DND-41 (cell line): ENCODE data around the gene NEDD4L.

ENCODE experiments used
- ATAC-seq: fragments of 200-7000 bp; cut with Tn5 transposase; 3 replicates; pipeline ENCODE4 v1.9.1; 2021; ENCODE audit warnings: low read depth; ENCODE audit not compliant: insufficient read depth
- DNase-seq: peaks from one replicate; pipeline ENCODE4 v3.0.0-alpha.2; 2020
- H2AFZ ChIP-seq: 2 replicates; pipeline ENCODE4 v1.6.0; 2012; ENCODE audit warnings: low read depth, low read length
- H3K27ac ChIP-seq: 2 replicates; pipeline ENCODE4 v1.5.1; 2012; ENCODE audit warnings: low read length, inconsistent platforms
- H3K27me3 ChIP-seq: fragments of 200-600 bp; sonication (generic); 2 replicates; pipeline ENCODE4 v1.6.0; 2012; ENCODE audit warnings: low read length, mild to moderate bottlenecking, inconsistent platforms; ENCODE audit not compliant: insufficient read depth, poor library complexity
- H3K36me3 ChIP-seq: 2 replicates; pipeline ENCODE4 v1.5.1; 2012; ENCODE audit warnings: low read length, inconsistent platforms; ENCODE audit not compliant: insufficient read depth
- H3K4me1 ChIP-seq: 2 replicates; pipeline ENCODE4 v1.5.1; 2012; ENCODE audit warnings: mild to moderate bottlenecking, low read length; ENCODE audit not compliant: insufficient read depth
- H3K4me2 ChIP-seq: 2 replicates; pipeline ENCODE4 v1.6.0; 2012; ENCODE audit warnings: mild to moderate bottlenecking, moderate library complexity, low read length, inconsistent platforms; ENCODE audit not compliant: insufficient read depth
- H3K4me3 ChIP-seq, 2 experiments: fragments of 200-600 bp in 1 of 2; shearing (Covaris generic) in 1 of 2; 2 replicates each; pipeline ENCODE4 v1.5.1; 2012 to 2016; ENCODE audit warnings: inconsistent platforms in 2 of 2, low read length in 2 of 2, mild to moderate bottlenecking in 2 of 2, low read depth in 1 of 2, moderate library complexity in 1 of 2
- H3K79me2 ChIP-seq: 2 replicates; pipeline ENCODE4 v1.6.0; 2012; ENCODE audit warnings: low read length, inconsistent platforms; ENCODE audit not compliant: insufficient read depth
- H3K9ac ChIP-seq: 2 replicates; pipeline ENCODE4 v1.6.0; 2012; ENCODE audit warnings: low read depth, mild to moderate bottlenecking, inconsistent platforms, low read length, moderate library complexity
- H3K9me3 ChIP-seq: 2 replicates; pipeline ENCODE4 v1.5.1; 2012; ENCODE audit warnings: low read length, moderate library complexity, mild to moderate bottlenecking, inconsistent platforms; ENCODE audit not compliant: insufficient read depth, severe bottlenecking
- H4K20me1 ChIP-seq: 2 replicates; pipeline ENCODE4 v1.6.0; 2012; ENCODE audit warnings: low read length; ENCODE audit not compliant: insufficient read depth
- EZH2 ChIP-seq: IDR thresholded peaks from 3 replicates; pipeline ENCODE4 v1.6.1; 2012; ENCODE audit warnings: borderline replicate concordance, low read depth, mild to moderate bottlenecking, moderate library complexity, low read length, inconsistent platforms; ENCODE audit not compliant: severe bottlenecking
- TF ChIP-seq, protein P1 (sequence below): IDR thresholded peaks from 2 replicates; pipeline ENCODE4 v1.5.1; 2012; ENCODE audit warnings: borderline replicate concordance, low read length, moderate library complexity, mild to moderate bottlenecking; ENCODE audit not compliant: poor library complexity, severe bottlenecking; ENCODE audit errors: extremely low read depth

Gene NEDD4L

DNA sequence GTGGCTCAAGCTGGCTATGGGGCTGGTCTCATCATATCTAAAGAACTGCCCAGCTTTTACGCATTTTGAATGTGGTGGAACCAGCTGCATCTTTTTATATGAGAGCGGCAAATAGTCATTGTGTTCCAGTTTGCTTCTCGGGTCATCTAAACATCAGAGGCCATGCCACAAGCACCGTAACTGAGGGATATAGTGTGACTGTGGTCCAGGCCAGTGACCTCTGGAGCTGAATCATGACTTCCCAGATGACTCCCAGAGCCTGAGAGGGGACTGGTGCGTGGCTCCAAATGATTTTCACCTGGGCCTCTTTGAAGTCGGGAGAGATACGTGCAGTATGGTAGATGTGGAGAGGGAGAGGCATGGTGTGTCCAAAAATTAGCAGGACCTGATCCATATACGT lies 271.0 kb downstream of the NEDD4L start:
- Histone ChIP-seq H3K27ac (no peak overlapping the region), H3K27me3 (no peaks in the 10 kb centered on the region)
- ATAC-seq, result no peak

DNA sequence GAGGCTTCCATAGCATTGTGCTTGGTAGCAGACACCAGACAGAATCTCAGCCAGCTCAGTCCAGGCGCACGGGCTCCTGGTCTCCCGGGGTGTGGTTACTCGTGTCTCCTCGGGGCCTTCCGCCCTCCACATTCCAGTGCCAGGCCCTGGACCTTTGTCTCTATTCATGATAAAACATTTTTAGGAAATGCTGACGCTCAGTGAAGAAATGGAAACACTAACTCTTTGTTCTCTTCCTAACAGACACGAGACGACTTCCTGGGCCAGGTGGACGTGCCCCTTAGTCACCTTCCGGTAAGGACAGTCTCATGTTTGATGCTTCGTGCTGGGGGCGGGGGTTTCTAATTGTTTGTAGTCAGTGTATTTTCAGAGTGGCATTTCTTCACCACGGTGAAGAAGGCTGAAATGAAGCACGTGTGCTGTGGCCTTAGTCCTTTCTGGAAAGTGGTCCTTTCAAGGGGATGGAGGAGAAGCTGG lies 271.8 kb downstream of the NEDD4L start:
- Histone ChIP-seq H3K36me3 (no peaks in the 10 kb centered on the region), H3K4me2 (no peak overlapping the region), H3K4me1 (no peaks in the 10 kb centered on the region), H3K4me3 (no peak overlapping the region), H4K20me1 (no peaks in the 10 kb centered on the region), H3K79me2 (no peaks in the 10 kb centered on the region), H3K9ac (no peak overlapping the region), H2AFZ (no peak overlapping the region), H3K27me3 (no peaks in the 10 kb centered on the region), H3K9me3 (no peaks in the 10 kb centered on the region), H3K27ac (no peak overlapping the region)
- TF ChIP-seq, protein P1, sequence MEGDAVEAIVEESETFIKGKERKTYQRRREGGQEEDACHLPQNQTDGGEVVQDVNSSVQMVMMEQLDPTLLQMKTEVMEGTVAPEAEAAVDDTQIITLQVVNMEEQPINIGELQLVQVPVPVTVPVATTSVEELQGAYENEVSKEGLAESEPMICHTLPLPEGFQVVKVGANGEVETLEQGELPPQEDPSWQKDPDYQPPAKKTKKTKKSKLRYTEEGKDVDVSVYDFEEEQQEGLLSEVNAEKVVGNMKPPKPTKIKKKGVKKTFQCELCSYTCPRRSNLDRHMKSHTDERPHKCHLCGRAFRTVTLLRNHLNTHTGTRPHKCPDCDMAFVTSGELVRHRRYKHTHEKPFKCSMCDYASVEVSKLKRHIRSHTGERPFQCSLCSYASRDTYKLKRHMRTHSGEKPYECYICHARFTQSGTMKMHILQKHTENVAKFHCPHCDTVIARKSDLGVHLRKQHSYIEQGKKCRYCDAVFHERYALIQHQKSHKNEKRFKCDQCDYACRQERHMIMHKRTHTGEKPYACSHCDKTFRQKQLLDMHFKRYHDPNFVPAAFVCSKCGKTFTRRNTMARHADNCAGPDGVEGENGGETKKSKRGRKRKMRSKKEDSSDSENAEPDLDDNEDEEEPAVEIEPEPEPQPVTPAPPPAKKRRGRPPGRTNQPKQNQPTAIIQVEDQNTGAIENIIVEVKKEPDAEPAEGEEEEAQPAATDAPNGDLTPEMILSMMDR, result no peak
- no peak for TF ChIP-seq EZH2
- ATAC-seq (no peak), DNase-seq (no peak)

More for the DNA sequence above, 271.0 kb downstream of the NEDD4L start:
- Histone ChIP-seq H3K4me1 (no peaks in the 10 kb centered on the region), H3K9me3 (no peaks in the 10 kb centered on the region), H3K4me3 (no peak overlapping the region), H3K4me2 (no peak overlapping the region), H2AFZ (no peak overlapping the region), H3K9ac (no peak overlapping the region), H3K79me2 (no peaks in the 10 kb centered on the region), H4K20me1 (no peaks in the 10 kb centered on the region), H3K36me3 (no peaks in the 10 kb centered on the region)
- DNase-seq, result no peak
- TF ChIP-seq, protein P1, result no peak
- no peak for TF ChIP-seq EZH2

DNA sequence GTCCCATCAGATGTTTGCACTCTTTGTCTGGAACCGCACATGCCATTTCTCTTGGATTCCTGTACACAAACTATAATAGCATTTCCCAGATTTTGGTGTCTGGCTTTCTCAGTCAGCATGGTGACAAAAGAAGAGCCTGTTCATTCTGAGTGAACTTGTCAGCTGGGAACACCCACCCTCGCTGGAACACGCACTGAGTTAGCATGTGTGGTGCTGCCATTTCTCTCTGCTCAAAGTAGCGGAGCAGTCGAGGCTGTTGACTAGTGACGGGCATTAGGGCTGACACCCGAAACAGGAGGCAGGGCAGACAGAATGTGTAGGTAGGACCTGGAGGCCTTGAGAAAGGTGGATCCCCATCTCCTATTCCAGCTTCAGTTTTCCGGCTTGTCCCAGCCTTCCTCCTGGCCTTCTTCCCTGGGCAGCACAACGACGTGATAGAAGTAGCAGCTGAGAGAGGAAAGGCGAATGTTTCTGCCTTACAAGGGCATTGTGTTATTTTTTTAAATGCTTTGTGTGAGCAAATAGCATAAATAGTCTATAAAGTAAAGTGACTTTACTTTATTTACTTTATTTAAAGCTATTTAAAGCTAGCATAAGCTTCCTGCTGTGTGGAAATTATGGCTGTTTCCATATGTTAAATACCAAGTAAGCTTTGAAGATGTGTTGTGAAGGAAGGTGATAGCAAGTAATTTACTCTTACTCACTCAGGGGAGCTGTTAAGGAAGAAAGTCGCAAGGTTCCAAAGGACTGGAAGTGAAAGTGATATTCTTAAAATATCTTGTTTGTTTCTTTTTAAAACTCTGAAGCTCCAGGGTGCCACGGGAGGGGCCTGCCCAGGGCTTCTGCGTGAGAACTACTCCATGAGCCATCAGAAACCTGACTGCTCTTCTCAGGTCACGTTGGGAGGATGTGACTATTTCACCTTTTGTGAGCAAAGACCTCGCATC lies 272.6 kb downstream of the NEDD4L start:
- DNase-seq (no peak), ATAC-seq (no peak)
- Histone ChIP-seq H3K27me3 (no peaks in the 10 kb centered on the region), H3K36me3 (no peaks in the 10 kb centered on the region), H3K4me1 (no peaks in the 10 kb centered on the region), H3K9ac (no peak overlapping the region), H3K4me2 (no peak overlapping the region), H3K4me3 (no peak overlapping the region), H3K9me3 (no peaks in the 10 kb centered on the region), H3K27ac (no peak overlapping the region), H2AFZ (no peak overlapping the region), H3K79me2 (no peaks in the 10 kb centered on the region), H4K20me1 (no peaks in the 10 kb centered on the region)
- no peak for TF ChIP-seq EZH2
- TF ChIP-seq, protein P1, result no peak
